ENCODE measurements around the gene UBE3B.

Gene UBE3B

GRCh38 chr12:109448707-109449390 lies 28.6 kb upstream of the UBE3B start:
- DNase-seq (ENCODE audit: low read depth), result no peak

DNA sequence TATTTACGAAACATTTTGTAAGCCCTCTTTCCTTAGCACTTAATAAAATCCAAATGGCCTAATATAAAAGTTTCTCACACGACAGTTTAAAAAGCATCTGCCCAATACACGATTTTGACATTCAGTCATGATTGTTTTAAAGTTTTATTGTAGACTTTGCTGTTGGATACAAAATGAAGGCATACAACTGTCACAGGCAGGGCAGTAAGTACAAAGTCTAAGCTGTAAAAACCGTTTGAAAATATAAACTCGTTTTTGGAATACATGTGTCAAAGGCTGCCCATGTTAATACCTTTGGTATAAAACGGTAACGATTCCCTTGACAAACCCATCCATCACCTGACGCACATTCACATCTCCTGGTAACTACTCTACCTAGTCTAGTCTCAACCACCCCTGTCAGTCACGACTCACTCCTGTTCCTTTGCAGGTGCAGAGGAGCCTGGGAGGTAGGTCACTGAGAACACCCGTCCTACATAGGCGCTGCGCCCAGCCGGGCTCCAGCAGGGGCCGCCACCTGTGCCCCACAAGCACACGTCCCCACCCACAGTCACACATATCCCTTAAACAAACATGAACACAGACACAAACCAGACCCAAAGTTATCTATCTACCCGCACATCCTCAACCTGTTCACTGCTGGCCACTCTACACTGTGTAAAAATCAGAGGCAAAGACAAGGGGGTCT lies 27.4 kb upstream of the UBE3B start:
- DNase-seq (ENCODE audit: low read depth), result no peak

DNA sequence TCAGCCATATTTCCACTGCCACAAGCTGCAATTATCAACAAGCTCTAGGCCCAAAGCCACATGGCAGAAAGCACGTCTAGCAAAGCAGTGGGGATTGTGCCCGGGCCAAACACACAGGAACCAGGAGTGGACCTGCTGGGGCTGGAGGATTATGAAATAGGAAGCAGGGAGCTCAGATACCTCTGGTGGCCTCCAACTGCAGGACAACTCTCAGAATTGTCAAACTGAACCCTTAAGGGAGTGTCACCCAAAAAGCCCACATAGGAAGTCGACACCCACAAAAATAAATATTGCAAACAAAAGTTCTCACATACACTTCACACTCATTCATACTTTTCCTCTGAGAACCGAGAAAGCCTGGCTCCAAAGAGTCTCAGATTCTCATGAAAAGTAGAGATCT lies 26.5 kb upstream of the UBE3B start:
- DNase-seq (ENCODE audit: low read depth), result no peak

- no peak for DNase-seq (ENCODE audit: low read depth)
These were observed 26.0 kb upstream of the UBE3B start for GRCh38 chr12:109451400-109451799.

- DNase-seq (ENCODE audit: low read depth), result no peak
These were observed 24.9 kb upstream of the UBE3B start for GRCh38 chr12:109452489-109452888.

DNA sequence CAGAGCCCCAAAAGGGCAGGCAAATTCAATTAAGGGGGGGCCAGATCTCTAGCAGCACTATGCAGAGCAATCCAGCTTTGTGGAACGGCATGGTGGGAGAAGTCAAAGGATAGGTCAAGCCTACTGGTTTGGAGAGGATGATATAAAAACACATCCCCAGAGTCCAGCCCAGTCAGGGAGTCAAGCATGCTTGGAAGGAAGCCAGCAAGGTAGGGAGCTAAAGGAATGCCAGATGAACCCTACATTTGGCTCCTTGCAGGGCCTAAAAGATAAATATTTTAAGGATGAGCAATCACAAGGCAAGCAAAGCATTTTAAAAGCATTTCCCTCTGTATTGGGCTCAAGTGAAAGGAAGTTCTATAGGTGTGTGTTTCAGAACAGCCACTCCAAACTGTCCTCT lies 21.7 kb upstream of the UBE3B start:
- DNase-seq (ENCODE audit: low read depth), result no peak

DNA sequence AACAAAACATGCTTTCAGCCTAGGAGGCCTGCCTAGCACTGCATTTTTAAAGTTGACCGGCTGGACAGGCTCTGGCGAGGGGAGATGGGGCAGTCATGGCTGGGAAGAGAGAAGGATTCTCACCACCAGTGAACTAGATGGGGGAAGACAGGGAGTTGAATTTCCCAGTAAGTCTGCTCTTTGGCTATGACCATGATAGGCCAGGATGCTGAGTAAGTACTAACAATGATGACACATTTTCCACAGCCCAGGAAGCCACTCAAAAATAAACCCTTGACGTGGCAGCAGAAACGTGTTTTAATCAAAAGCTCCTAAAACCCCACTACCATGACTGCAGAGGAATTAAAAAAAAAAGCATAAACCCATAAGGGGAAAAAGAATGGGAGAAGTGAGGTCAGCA lies 19.3 kb upstream of the UBE3B start:
- no peak for DNase-seq (ENCODE audit: low read depth)

DNA sequence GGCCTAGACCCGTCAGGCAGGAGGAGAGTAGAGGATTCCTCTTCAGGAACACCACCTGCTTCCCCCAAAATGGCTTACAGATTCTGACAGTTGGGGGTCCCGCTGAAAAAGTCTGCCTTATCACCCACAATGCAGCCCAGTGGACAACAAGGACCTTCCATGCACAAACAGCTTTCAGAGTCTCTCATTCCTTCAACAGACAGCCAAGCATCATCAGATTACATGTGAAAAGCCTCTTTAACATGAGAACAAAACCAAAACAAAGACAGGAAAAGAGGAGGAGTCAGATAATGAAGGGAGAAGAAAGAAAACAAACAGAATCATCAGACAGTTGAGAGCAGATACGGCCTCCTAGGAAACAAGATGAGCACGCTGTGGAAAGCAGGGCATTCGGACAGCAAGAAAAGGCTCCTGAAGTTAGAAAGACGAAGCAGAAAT lies 18.6 kb upstream of the UBE3B start:
- no peak for DNase-seq (ENCODE audit: low read depth)

- no peak for DNase-seq (ENCODE audit: low read depth)
These were observed 18.2 kb upstream of the UBE3B start for GRCh38 chr12:109459247-109459646.

DNA sequence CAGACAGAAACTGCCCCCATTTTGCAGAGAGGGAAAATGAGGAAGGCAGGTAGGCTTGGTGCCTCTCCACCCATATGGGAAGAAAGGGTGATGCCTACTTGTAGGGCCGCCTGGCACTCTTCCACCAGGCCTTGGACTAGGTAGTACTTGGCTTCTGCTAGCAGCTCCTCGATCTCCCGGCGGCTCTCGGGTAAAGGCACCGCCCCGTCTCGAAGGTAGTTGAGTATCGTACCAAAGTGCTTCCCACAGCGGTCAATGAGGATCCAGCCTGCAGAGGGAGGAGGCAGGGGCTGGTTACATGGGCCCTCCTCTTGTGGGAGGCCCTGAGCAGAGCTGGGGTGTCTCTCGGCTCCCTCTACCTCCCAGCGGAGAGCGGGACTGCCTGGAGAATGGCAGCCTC lies 16.9 kb upstream of the UBE3B start:
- no peak for DNase-seq (ENCODE audit: low read depth)

DNA sequence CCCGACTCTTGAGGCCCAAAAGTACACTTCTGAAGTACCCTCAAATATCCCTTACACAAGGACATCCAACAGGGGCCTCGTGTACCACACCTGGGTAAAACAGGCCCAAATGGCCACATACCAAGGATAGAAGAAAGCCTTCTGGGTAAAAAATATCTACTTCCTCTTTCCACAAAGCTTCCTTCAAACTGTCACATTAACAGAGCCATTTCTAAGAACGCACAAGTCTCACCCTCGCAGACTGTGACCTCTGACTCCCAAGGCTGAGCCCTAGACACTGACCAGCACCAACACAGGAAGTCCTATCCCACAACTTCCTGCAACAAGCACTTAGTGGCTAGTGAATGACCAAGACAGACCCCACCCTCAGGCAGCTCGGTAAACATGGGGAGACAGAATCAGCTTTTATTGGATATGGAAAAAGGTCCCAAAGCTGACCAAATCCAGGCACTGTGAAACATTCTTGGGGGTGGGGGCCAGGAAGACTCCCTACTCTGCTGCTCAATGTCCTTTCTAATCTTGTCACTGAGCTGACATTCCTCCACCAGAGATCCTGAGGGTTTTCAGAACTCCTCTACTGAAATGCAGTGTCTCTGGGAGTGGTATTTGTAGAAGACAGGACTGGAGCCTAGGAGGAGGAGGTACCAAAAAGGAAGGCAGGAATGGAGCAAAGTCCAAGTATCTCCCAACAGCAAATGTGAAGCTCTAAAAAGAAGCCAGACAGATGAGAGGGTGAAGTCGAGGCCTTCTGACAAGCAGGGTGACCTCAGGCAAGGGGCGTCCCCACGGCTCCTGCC lies 16.2 kb upstream of the UBE3B start:
- no peak for DNase-seq (ENCODE audit: low read depth)

GRCh38 chr12:109461846-109462756 lies 15.3 kb upstream of the UBE3B start:
- DNase-seq (ENCODE audit: low read depth), result no peak

- no peak for DNase-seq (ENCODE audit: low read depth)
These were observed 14.4 kb upstream of the UBE3B start for GRCh38 chr12:109462868-109463692.

GRCh38 chr12:109463756-109464155 lies 13.7 kb upstream of the UBE3B start:
- DNase-seq (ENCODE audit: low read depth), result no peak

- no peak for DNase-seq (ENCODE audit: low read depth)
These were observed 12.6 kb upstream of the UBE3B start for GRCh38 chr12:109464642-109465351.

GRCh38 chr12:109466305-109466704 lies 11.1 kb upstream of the UBE3B start:
- no peak for DNase-seq (ENCODE audit: low read depth)

DNA sequence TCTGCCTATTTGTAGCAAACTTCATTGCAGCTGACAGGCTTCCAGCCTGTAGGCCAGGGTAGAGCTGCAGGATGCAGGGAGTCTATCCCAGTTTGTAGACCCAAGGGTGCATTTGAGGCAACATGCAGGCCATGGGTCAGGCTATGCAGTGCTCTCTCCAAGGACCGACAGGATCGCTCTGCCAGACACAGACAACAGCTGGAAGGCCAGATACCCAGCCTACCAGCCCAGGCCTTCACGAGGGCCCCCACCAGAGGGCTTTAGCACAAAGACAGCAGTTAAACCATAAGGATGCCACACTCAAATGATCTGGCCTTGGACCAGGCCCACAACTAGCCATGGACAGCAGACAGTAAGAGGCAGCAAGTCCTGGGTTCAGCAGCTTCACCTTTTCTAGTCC lies 10.6 kb upstream of the UBE3B start:
- DNase-seq (ENCODE audit: low read depth), result no peak

DNA sequence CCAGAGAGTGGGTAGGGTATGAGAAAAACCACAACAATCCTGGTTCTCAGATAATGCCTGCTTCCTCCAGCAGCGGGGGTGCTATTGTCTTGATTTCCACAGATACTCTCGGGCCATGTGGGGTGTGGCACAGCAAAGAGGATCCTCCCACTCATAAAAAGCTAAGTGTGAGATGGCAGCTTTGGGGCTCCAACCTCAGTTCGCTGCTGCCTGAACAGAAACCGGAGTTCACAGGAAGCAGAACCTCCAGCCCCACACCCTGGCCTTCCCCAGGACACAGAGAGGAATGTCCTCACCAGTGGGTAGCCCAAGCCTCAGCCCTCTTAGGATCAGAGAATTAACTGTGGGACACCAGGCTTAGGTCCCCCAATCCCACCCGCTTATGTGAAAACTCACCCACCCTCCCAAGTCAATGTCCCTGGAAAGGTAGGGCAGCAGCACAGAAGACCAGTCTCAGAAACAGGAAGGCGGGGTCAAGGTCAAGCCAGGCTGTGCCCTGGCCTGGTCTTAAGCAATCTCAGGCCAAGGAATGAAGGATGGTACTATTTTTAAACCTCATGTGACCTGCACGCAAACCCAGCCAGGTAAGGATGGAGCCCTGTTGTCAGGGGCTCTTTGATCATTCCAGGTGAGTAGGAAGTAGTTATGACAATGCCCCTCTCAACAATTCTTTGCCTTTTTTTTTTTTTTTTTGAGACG lies 9.3 kb upstream of the UBE3B start:
- DNase-seq (ENCODE audit: low read depth), result no peak

DNA sequence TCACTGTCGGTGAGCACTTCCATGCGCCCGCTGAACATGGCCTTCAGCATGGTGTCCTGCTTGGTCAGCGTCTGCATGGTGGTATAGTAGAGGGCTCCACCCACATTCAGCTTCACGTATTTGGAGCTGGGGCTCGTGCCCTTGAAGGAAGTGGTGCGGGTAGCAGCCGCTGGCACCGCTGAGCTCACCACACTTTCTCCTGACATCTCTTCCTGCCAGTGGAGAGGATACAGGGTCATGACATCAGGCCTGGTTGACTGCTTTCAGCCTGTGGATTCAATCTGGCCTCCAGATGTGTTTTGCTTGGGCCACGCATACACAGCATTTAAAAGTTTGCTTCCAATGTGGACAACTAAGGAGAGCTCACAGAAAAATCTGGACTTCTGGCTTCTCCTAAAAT lies 7.9 kb upstream of the UBE3B start:
- DNase-seq (ENCODE audit: low read depth), result no peak

DNA sequence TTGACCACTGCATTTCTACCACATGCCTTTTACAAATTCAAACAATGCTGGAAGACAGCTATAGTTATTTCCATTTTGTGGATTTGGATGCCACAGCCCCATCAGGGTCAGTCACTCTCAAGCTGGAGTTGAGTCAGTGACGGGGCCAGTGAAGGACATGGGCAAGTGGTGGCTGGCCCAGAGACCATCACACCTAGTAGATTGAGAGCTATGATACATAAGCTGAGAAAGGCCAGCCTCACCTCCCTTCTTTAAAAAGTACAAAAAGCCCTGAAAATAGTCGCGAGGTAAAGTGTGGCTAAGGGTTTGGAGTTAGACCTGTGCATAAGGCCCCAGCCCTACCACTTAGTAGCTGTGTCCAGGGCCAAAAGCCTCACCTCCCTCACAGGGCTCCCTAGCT lies 4.4 kb upstream of the UBE3B start:
- DNase-seq (ENCODE audit: low read depth), result no peak

Data from activated T-cell treated with anti-CD3 and anti-CD28 coated beads for 1 hour (primary cell).